Erythroblast (primary cell): ENCODE results near the gene ACAN.
"Not testable (repeated sequence)": the region's sequence is repeated elsewhere in the genome, so short reads cannot be mapped to it uniquely, and the experiment has no call there.

ENCODE experiments used
- DNase-seq, 2 experiments: peaks; one replicate each; lab custom pipeline; 2025; lab: John Stamatoyannopoulos, UW
- GATA1 ChIP-seq: IDR thresholded peaks from 2 replicates; pipeline ENCODE4 v1.6.1; 2011; ENCODE audit warnings: low read depth, mild to moderate bottlenecking, control low read depth, low read length, moderate library complexity
- POLR2A ChIP-seq: IDR thresholded peaks from 2 replicates; pipeline ENCODE4 v1.6.1; 2011; ENCODE audit warnings: mild to moderate bottlenecking, low read length

The ACAN gene

DNA sequence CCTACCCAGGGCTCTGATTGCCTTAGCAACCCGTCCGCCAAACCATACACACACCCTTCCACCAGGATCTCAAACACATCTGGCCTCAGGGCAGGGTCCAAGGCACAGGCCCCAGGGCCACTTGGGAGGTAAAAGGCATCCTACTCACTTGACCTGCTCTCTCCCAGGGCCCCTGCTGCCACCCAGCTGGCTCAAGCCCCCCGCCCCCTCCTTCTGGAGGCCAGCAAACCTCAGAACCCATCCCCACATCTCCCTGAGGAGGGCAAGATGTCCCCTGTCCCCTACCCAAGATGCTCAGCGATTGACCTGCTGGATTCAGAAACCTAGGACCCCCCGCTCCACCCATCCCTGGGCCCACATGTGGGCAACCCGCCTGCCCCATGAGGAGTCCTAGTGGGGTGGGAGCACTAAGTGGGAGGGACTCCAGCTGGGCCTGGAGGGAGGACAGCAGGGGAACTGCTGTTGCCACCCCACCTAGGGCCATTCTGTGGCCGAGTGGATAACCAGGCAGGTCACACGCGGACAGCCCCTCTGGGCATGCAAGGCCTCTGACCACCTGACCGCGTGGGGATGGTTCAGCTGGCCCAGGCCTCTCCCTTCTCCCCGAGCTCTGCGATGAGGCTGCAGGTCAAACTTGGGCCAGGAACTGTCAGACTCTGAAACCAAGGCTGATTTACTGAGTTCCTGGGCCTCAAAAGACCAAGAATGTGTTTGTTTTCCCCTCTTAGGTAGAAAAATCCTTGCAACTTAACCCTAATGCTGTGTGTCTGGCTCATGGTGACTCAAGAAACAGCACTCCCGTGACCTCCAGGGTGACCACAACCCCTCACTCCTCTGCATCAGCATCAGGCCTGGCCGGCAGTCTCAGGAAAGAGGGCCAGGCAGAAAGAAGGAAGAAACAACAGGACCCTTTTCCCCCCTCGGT lies 105.7 kb downstream of the ACAN start:
- TF ChIP-seq GATA1, result no peak
- no peak for TF ChIP-seq POLR2A
- no peak for DNase-seq

DNA sequence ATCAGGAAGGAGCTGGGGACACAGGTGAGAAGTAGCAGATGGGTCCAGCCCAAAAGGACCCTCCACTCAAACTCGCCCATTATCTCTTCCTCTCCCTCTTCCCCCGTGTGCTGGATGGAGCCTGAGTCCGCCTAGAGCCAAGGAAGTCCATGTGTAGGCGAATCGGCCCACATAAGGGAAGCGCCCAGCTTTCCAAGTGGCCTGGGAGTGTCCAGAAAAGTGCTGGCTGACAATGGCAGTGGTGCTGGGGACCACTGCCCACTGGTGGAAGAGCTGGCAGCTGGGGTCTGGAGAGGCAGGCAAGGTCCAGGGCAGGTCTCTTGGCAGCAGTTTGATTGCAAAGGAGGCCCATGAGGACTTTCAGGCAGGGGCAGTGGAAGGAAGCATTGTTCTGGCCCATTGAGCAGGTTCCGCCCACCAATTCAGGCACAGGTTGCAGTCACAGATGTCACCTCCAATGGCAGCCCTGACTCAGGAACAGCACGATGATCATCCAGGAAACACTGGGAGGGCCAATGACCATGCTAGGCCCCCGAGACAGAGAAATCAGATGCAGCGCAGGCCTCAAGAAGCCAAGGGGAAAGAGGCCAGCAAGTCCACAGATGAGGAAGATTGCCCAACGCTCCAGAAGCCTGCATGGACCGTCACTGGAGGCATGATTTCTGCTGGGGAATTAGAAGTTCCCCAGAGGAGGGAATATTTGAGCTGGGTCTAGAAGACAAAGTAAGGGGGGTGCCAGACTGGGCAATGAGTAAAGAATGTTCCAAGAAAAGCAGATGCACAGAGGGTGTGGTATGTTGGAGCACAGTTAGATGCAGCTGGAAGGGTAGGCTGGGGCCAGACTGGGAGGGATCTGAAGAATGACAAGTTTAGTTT lies 107.0 kb downstream of the ACAN start:
- no peak for DNase-seq
- TF ChIP-seq GATA1, result no peak
- TF ChIP-seq POLR2A, result no peak

DNA sequence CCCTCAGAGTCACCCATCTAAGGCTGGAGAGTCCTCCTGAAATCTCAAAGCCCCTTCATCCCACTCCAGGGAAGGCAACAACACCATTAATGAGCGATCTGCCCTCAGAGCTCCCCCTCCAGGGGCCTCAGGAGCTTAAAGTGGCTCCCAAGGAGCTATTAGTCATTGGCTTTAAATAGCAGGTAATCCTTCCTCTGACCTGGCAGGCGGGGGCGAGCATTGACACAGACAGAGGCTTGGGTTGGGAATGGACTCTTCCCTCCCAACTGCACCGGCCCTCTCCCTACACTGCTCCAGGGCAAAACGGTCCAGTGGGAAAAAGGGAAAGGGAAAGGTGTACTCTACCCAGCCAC lies 108.5 kb downstream of the ACAN start:
- DNase-seq, result no peak
- TF ChIP-seq GATA1 (no peak), POLR2A (no peak)

DNA sequence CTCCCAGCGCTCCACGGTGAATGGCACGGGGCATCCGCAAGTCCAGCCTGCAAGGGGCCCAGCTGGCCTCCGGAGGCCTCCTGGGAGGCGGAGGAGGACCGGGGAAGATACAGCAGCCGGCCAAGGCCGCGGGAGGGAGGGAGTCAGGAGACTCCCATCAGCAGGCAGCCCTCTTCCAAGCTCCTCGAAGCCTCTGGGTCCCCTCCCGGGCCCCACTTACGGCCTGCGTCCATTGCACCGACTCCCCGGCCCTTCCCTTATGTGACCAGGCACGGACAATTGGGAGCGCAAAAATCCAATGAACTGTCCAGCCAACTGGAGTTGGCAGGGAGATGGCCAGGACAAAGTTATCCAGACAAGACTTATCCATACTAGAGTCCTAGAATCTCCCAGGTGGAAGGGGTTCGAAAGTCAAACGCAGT lies 109.3 kb downstream of the ACAN start:
- DNase-seq, result no peak
- TF ChIP-seq POLR2A (no peak), GATA1 (no peak)

DNA sequence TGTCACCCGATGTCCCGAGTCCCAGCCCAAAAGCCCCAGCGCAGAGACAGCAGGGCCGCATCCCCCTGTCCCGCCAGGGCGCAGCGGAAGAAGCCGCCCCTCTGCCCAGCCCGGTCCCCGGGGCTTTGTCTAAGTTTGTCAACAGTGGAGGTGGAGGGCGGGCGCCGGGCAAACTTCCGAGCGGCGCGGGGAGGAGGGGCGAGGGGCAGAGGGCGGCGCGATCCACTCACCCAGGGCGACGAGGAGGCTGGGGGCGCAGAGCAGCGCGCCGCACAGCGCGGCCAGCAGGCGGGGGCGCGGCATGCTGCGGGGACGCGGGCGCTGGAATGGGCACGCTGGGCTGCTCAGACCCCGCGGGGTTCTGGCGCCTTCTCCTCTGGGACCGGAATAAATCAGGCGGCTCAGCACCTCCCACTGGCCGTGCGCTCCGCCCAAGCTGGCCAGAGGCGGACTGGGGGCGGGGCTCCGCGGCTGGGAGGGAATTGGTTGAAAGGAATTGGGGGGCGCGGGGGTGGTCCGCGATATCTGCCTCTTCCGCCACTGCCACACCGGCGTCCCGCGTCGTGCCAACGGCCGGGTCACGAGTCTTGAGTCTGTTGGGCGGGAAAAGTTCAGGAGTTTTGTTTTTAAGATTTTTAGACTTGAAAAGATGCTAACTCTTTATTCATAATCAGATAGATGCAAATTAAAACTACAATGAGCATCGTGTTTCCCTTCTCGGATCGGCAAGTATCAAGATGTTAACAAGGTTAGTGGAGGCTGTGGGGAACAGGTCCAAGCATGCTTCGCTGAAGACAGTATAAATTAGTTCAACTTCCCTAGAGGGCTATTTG lies 110.0 kb downstream of the ACAN start, which contains the start of gene MFGE8:
MFGE8 (minus strand) TSS at position 363 of the 833 bp plus-strand sequence; CDS start at position 303, 60 bp downstream.
- peak; percentile 67 to 76 for DNase-seq

DNA sequence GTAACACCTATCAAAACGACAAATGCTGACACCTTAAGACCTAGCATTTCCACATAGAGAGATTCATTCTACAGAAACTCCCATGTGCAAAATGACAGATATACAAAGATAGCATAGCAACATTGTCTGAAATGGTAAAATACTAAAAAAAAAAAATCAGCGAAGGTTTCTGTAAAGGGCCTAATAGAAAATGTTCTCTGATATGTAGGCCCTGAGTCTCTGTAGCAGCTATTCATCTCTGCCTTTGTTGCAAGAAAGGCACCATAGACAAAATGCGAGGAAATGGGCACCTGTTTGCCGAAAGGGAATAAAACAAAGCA lies 110.6 kb downstream of the ACAN start:
- no peak for TF ChIP-seq GATA1
- TF ChIP-seq POLR2A, result no peak
- no peak for DNase-seq

More for the DNA sequence above, 110.0 kb downstream of the ACAN start, which contains the start of gene MFGE8:
- TF ChIP-seq POLR2A (peak; percentile 18), GATA1 (no peak)

DNA sequence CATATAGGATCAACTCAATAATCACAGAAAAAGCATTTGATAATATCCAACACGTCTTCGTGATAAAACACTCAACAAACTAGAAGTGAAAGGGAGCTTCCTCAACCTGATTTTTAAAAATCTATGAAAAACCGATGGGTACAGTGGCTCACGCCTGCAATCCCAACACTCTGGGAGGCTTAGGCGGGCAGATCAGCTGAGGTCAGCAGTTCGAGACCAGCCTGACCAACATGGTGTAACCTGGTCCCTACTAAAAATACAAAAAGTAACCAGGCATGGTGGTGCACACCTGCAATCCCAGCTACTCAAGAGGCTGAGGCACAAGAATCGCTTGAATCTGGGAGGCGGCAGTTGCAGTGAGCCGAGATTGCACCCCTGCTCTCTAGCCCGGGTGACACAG lies 112.1 kb downstream of the ACAN start:
- TF ChIP-seq POLR2A, result no peak
- no peak for TF ChIP-seq GATA1
- no peak for DNase-seq

DNA sequence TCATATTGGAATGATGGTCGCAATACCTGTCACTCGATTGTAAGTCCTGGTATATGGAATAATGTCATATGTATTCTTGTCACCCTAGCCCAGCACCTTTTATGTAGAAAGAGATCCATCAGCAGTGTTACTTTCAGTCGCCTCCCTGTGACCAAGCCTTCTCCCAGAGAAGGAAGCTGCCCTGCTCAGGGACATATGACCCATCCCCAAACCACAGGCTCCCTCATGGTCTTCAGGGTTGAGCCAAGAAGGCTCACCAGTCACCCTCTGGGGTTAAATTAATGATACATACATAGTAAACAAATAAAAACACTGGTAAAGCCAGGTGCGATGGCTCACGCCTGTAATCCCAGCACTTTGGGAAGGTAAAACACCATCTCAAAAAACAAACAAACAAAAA lies 114.5 kb downstream of the ACAN start:
- TF ChIP-seq GATA1 (no peak), POLR2A (no peak)
- no peak for DNase-seq

DNA sequence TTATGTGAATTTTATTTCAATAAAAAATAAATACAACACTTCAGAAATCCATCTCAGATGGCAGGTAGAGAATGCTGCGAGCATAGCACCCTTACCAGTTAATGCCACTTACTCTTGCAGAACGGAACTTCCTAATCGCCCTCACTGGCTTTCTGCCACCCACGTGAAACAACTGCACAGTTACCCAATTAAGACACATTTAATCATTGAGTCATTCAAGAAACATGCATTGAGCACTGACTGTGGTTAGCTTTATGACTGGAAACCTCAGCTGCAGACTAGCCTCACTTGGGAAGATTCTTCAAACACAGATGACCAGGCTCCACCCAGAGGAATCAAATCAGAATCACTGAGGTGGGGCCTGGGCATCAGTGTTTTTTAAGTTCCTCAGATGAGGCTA lies 115.5 kb downstream of the ACAN start:
- TF ChIP-seq GATA1 (no peak), POLR2A (no peak)
- no peak for DNase-seq

DNA sequence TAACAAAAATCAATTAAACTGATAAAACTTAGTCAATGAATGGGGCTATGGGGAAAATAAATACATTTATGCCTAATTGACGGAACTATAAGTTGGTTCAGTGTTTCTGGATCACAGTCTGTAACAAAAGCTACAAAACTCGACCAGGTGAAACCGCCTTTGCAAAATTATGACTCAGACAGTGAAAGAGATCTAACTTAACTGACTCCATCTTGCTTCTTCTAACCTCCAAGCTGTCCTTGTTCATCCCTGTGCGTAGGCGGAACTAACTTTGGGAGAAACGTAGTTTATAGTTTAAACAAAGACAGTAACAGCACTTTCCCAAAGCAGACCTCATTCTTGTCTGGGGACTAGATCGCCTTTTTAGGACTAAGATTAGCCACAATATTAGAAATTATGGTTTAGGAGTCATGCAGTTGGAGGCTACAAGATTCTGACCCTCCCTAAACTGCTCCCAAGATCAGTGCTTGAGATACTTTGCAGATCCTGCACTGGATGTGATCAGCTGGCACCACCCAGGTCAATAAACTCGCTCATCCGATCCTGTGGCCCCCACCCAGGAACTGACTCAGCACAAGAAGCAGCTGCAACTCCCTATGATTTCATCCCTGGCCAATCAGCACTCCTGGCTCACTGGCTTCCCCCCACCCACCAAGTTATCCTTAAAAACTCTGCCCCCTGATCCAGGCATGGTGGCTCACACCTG lies 117.1 kb downstream of the ACAN start:
- no peak for TF ChIP-seq GATA1
- DNase-seq, result peak; percentile 54 to 58

DNA sequence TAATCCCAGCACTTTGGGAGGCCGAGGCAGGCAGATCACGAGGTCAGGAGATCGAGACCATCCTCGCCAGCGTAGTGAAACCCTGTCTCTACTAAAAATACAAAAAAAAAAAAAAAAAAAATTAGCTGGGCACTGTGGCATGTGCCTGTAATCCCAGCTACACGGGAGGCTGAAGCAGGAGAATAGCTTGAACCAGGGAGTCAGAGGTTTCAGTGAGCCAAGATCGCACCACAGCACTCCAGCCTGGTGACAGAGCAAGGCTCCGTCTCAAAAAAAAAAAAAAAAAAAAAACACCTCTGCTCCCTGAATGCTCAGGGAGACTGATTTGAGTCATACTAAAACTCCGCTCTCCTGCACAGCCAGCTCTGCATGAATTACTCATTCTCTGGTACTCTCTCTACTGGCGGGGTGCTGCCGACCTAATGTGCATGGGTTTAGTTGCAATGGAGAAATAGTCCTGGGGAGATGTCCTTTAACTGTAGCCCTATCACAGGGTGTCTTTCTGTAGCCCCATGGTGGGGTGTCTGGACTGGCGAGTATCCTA lies 117.7 kb downstream of the ACAN start:
- not testable (repeated sequence) for DNase-seq
